ENCODE data around the gene CCDC91.

Gene CCDC91

DNA sequence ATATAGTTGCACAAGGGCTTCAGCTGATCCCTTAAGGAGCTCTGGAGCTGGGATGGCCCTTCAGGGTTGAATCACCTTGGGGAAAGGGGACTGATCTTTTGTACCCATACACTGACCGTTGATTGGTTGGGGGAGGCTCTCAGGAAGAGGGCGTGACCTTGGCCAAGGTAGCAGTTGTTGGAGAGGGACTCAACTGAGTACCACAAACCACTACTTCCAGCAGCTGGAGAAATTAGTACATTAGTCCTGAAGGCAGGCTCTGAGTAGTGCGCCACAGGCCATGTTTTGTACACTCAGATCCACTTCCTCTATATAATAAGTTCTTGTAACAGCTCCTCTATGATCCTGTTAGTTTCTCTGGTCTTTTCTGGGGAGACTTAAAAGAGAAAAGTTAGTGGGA is 317.6 kb downstream of the CCDC91 start:
- H3K4me1 ChIP-seq, result peaks cover 11% of the 10 kb centered on the region
- no peaks in the 10 kb centered on the region for H3K36me3 ChIP-seq (replicated peaks)
- no peak for DNase-seq (ENCODE audit: low spot score in 2 of 2)
- in situ Hi-C loops (cut with MboI; ENCODE audit: low sequenced_read_pairs), result no loop called here
- H3K27me3 ChIP-seq (ENCODE audit: low read depth), result no peaks in the 10 kb centered on the region
- H3K9me3 ChIP-seq, result 0 out of 2 replicates have a peak, but pooled peaks cover 3% of the 10 kb centered on the region
- H3K4me3 ChIP-seq, result no peak overlapping the region

DNA sequence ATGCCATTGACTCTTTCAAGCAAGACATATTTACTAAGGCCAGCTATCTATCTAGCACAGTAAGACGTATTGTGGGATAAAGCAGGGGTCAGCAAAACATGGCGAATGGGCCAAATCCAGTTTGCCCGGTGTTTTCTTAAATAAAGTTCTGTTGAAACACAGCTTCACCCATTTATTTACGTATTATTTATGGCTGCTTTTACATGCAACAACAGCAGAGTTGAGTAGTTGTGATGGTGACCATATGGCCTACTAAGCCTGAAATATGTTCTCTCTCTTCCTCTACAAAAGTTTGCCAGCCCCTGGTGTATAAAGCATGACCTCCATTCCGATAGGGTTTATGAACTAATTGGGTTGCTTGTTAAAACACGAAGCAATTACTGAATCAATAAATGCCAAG is 322.1 kb downstream of the CCDC91 start:
- H3K4me3 ChIP-seq, result no peak overlapping the region
- no peaks in the 10 kb centered on the region for H3K27me3 ChIP-seq (ENCODE audit: low read depth)
- H3K9me3 ChIP-seq, result no peaks in the 10 kb centered on the region
- no peaks in the 10 kb centered on the region for H3K36me3 ChIP-seq (replicated peaks)
- H3K4me1 ChIP-seq, result no peaks in the 10 kb centered on the region
- in situ Hi-C loops (cut with MboI; ENCODE audit: low sequenced_read_pairs), result no loop called here
- DNase-seq (ENCODE audit: low spot score in 2 of 2), result no peak

DNA sequence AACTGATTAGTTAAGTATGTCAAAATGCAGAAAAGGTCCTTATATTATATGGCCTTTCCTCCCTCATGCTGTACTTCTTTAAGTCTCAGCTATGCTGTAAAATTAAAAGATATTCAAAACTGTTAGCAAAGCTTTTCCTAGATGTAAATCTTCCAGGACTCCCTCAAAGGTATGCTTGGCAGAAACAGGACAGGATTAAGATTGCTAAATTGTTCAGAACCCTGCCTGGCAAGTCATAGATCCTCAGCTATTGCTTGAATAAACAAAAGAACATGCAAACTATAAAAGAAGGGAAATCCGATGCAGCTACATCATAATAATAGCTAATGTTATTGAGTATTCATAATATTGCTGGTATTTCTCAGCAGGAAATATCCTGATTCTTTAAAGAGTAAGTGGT is 322.6 kb downstream of the CCDC91 start:
- no peak for DNase-seq (ENCODE audit: low spot score in 2 of 2)

DNA sequence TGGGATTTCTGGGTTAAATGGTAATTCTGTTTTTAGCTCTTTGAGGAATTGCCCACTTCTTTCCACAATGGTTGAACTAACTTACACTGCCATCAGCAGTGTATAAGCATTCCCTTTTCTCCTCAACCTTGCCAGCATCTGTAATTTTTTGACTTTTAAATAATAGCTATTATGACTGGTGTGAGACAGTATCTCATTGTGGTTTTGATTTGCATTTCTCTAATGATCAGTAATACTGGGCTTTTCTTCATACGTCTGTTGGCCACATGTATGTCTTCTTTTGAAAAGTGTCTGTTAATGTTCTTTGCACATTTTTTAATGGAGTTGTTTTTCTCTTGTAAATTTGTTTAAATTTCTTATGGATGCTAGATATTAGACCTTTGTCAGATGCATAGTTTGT is 323.7 kb downstream of the CCDC91 start:
- no peaks in the 10 kb centered on the region for H3K4me1 ChIP-seq
- in situ Hi-C loops (cut with MboI; ENCODE audit: low sequenced_read_pairs), result no loop called here
- H3K9me3 ChIP-seq, result no peaks in the 10 kb centered on the region

More for the DNA sequence above, 322.6 kb downstream of the CCDC91 start:
- in situ Hi-C loops (cut with MboI; ENCODE audit: low sequenced_read_pairs), result no loop called here
- H3K9me3 ChIP-seq, result no peaks in the 10 kb centered on the region
- no peaks in the 10 kb centered on the region for H3K4me1 ChIP-seq
- H3K36me3 ChIP-seq (replicated peaks), result no peaks in the 10 kb centered on the region
- no peak overlapping the region for H3K4me3 ChIP-seq
- no peaks in the 10 kb centered on the region for H3K27me3 ChIP-seq (ENCODE audit: low read depth)

DNA sequence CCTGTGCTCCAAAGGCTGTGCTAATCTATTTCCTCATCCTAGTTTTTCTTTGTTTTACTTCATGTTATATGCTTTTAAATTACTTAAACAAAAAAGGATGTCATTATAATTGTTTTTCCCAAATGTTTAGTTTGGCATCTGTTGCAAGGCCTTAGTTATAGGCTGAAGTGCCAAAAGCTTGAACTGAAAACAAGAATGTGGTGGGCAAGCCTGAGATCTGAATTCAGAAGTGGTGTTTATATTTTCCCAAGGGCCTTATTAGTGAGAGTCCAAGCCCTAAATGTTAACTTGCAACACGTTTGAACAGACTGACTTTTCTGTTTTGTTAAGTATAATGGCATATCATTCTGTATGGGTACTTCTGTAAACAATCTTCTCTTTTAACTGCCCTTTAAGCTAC is 326.8 kb downstream of the CCDC91 start:
- no peaks in the 10 kb centered on the region for H3K27me3 ChIP-seq (ENCODE audit: low read depth)
- no peaks in the 10 kb centered on the region for H3K9me3 ChIP-seq
- in situ Hi-C loops (cut with MboI; ENCODE audit: low sequenced_read_pairs), result no loop called here
- H3K36me3 ChIP-seq (replicated peaks), result no peaks in the 10 kb centered on the region
- DNase-seq (ENCODE audit: low spot score in 2 of 2), result no peak
- H3K4me3 ChIP-seq, result no peak overlapping the region
- no peaks in the 10 kb centered on the region for H3K4me1 ChIP-seq

More for the DNA sequence above, 323.7 kb downstream of the CCDC91 start:
- no peaks in the 10 kb centered on the region for H3K36me3 ChIP-seq (replicated peaks)
- no peaks in the 10 kb centered on the region for H3K27me3 ChIP-seq (ENCODE audit: low read depth)
- H3K4me3 ChIP-seq, result no peak overlapping the region
- DNase-seq (ENCODE audit: low spot score in 2 of 2), result no peak

DNA sequence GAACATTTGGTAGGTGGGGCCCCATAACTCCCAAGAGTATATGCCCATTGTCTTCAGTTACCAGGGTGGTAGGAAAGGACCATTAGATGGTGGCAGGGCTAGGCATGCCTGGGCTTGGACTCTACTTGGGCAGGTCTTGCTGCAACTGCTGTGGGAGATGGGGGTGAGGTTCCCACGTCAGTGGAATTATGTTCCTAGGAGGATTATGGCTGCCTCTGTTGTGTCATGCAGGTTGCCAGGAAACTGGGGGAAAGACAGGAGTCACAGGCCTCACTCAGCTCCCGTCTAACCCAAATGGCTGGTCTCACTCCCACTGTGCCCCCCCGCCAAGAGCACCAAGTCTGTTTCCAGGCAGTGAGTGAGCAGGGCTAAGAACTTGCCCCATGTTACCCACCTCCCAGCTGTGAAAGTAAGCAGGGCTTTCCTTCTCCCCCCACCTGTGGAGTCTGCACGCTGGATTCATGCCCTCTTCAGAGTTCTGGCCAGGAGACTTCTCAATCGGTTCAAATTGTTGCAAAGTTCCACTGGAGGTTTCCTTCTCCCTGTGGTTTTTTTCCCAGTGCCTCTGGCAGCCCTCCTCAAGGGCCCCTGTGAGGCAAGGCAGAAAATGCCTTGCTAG is 337.5 kb downstream of the CCDC91 start:
- H3K4me3 ChIP-seq, result no peak overlapping the region
- DNase-seq (ENCODE audit: low spot score in 2 of 2), result no peak
- in situ Hi-C loops (cut with MboI; ENCODE audit: low sequenced_read_pairs), result no loop called here
- H3K4me1 ChIP-seq, result no peaks in the 10 kb centered on the region
- H3K9me3 ChIP-seq, result no peaks in the 10 kb centered on the region
- H3K36me3 ChIP-seq (replicated peaks), result no peaks in the 10 kb centered on the region
- no peaks in the 10 kb centered on the region for H3K27me3 ChIP-seq (ENCODE audit: low read depth)

DNA sequence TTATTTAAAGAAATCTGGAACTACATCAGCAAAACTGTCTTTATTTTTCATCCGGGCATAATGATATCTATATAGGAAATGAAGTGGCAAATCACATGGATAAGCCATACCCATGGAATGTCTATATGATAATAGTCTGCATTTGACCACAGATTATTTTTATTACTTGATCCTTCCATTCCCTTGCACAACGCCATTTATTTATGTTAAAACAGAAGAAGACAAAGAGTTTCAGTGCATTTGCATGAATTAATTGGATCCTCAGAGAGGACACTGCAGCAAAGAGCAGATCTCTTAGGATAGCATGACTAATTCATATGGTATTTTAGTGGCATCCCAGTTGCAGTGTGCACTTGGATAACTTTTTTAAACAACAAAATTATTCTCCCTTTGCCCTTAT is 345.0 kb downstream of the CCDC91 start:
- DNase-seq (ENCODE audit: low spot score in 2 of 2), result no peak
- no peaks in the 10 kb centered on the region for H3K27me3 ChIP-seq (ENCODE audit: low read depth)
- no peaks in the 10 kb centered on the region for H3K9me3 ChIP-seq
- no peaks in the 10 kb centered on the region for H3K36me3 ChIP-seq (replicated peaks)
- H3K4me1 ChIP-seq, result peaks cover 7% of the 10 kb centered on the region
- in situ Hi-C loops (cut with MboI; ENCODE audit: low sequenced_read_pairs), result no loop called here
- no peak overlapping the region for H3K4me3 ChIP-seq

DNA sequence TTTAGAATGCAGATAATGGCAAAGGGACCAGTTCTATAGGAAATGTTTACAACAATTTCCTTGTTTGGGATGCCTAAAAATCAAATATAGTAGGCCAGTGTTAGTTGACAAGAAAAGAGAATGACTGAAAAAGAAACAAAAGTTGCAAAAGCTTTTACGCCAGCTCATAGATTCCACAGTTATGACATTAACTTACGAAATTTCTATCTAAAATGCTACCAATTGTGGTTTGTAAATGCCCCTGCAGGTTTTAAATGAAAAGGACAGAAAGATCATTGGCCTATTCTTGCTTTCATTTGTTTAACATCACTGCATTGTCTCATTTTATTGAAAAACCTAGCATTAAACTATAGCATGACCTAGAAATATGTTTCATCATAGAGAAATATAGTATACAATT is 345.8 kb downstream of the CCDC91 start:
- DNase-seq (ENCODE audit: low spot score in 2 of 2), result no peak
- in situ Hi-C loops (cut with MboI; ENCODE audit: low sequenced_read_pairs), result no loop called here

DNA sequence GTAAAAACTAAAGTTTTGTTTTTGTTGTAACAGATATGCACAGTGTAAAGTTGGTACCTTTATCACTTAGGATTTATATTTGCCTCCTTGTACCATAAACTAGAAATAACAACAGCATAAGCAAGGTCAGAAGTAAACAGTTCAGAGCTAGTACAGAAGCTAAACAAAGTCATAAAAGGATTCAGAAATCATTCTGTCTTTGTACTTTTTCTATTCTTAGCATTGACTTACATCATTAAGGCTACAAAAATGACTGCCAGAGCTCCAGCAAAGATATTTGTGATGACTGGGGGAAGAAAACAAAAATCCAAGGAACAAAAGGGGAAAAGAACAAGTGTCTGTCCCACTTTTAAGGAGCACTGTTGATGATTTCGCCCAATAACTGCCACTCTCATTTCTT is 347.2 kb downstream of the CCDC91 start:
- Histone ChIP-seq H3K4me3 (no peak overlapping the region), H3K36me3 (replicated peaks) (no peaks in the 10 kb centered on the region), H3K9me3 (no peaks in the 10 kb centered on the region), H3K27me3 (ENCODE audit: low read depth) (no peaks in the 10 kb centered on the region), H3K4me1 (peaks cover 14% of the 10 kb centered on the region)
- in situ Hi-C loops (cut with MboI; ENCODE audit: low sequenced_read_pairs), result no loop called here
- DNase-seq (ENCODE audit: low spot score in 2 of 2), result no peak

More for the DNA sequence above, 345.8 kb downstream of the CCDC91 start:
- Histone ChIP-seq H3K4me1 (peaks cover 13% of the 10 kb centered on the region), H3K27me3 (ENCODE audit: low read depth) (no peaks in the 10 kb centered on the region), H3K36me3 (replicated peaks) (no peaks in the 10 kb centered on the region), H3K9me3 (no peaks in the 10 kb centered on the region), H3K4me3 (no peak overlapping the region)

DNA sequence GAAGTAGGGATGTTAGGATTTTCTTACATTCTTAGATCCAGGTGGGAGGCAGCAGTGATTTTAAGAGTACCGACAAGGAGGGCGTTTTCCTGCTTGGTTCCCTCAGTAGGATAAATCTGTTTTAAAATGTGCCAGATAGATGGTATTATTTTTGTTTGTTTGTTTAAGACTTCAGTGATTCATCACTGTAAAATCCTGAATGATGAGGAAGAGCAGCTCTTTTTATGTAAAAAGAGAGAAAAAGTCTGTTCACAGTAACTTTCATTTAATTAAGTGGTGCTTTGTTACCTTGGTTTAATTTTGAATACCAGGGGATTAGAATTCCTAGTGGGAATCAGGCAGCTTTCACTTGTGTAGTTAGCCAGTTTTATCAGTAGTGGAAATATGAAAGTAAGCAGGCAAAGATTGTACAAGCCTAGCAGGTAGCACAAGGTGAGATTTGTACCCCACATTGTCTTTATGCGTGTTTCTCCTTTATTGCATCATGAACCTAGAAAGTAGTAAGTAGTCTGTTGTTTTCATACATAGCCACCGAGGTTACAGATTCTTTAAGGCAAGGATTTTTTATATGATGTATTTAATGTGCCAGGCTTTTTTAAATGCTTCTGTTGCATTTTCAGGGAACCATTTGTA is 349.6 kb downstream of the CCDC91 start:
- Histone ChIP-seq H3K36me3 (replicated peaks) (no peaks in the 10 kb centered on the region), H3K4me3 (no peak overlapping the region), H3K9me3 (no peaks in the 10 kb centered on the region), H3K4me1 (peaks cover 14% of the 10 kb centered on the region), H3K27me3 (ENCODE audit: low read depth) (no peaks in the 10 kb centered on the region)
- peak in 1 of 2 experiments; percentile 59 for DNase-seq (ENCODE audit: low spot score in 2 of 2)
- in situ Hi-C loops (cut with MboI; ENCODE audit: low sequenced_read_pairs), result no loop called here

DNA sequence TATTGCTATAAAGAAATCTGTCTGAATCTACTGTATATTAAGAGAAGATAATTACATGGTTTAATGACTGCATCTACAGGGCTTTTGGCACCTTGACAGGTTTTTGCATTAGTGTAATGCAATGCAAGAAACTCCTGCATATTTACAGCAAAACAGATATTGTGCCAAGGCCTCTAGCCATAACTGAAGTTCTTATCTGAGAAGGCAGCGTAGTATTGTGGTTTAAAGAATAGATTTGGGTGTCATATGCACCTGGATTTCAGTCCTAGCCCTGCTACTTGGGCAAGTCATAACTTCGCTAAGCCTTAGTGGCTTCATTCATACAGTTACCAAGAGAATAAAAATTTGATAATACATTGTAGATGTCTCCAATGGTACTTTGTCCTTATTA is 350.1 kb downstream of the CCDC91 start:
- peak; percentile 12 to 26 for DNase-seq (ENCODE audit: low spot score in 2 of 2)
- H3K36me3 ChIP-seq (replicated peaks), result no peaks in the 10 kb centered on the region
- no peaks in the 10 kb centered on the region for H3K27me3 ChIP-seq (ENCODE audit: low read depth)
- H3K4me1 ChIP-seq, result peaks cover 14% of the 10 kb centered on the region
- no peak overlapping the region for H3K4me3 ChIP-seq
- no peaks in the 10 kb centered on the region for H3K9me3 ChIP-seq
- in situ Hi-C loops (cut with MboI; ENCODE audit: low sequenced_read_pairs), result no loop called here

DNA sequence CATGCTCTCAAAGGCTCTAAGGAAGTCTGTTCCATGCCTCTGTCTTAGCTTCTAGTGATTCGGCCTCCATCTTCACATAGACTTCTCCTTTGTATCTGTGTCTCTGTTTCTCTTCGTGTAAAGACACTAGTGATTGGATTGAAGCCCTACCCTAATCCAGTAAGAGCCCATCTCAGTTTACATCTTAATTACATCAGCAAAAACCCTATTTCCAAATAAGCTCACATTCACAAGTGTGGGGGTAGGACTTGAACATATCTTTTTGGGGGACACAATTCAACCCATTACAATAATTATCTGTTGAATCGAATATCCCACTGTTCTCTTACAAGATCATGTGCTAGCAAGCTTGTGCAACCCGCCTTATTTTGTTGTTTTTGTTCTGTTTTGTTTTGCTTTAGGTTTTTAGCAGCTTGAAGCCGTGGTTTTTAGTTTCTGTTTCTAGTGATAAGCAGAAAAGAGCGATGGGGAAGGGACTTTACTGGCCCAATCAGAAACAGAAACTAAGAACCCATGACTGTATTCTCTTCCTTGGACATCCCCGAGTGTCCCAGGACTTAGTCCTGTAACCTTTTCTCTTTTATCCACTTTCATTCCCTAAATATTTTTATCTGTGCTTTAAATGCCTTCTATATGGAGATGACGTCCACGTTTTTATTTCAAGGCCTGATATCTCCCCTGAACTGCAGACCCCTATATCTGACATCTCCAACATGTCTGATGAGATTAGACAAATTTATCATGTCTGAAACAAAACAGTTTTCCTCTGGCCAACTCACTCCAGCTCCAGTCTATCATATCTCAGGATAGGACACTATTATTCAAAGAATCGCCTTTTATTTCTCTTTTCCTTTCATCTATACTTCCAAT is 353.0 kb downstream of the CCDC91 start:
- in situ Hi-C loops (cut with MboI; ENCODE audit: low sequenced_read_pairs), result no loop called here
- no peaks in the 10 kb centered on the region for H3K36me3 ChIP-seq (replicated peaks)
- peaks cover 22% of the 10 kb centered on the region for H3K4me1 ChIP-seq
- no peak for DNase-seq (ENCODE audit: low spot score in 2 of 2)
- H3K9me3 ChIP-seq, result no peaks in the 10 kb centered on the region
- H3K27me3 ChIP-seq (ENCODE audit: low read depth), result no peaks in the 10 kb centered on the region
- H3K4me3 ChIP-seq, result no peak overlapping the region

DNA sequence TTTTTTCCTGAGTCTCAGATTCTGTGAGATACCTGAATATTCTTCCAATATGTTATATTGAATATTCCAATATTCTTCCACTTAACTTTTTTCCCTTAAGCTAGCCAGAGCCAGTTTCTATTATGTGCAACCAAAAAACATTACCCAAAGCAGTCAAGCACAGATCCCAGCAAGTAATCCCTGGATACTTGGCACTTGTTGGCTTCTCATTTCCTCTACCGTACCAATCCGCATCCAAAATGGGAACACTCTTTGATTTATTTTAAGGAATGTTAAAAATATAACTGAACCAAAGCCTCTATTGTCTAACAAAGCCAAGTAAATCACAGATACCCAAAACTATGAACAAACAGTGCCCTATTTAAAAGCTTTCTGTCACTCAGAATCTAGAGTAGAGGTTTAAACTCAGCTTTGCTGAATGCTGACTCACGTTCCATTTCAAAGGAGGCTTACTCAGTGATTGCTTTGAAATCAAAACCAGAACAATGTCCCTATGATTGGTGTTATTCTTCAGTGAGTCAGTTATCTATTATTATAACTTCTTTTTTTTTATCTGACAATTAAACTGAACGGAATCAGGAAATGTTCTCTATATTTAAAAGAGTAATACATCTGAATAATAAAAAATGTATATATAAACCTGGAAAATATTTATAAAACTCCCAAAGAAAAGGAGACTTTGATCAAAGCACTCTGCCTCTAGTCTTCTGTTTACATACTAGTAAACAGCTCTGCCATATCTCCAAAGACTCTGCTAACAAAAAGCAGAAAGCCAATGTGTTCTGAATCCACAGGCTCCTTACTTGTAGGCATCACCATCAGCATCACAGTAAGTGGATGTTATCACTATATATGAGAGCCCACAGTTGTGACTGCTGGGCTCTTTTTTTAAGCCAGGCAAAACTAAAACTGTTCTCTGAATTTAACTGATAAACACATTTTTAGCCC is 360.8 kb downstream of the CCDC91 start:
- in situ Hi-C loops (cut with MboI; ENCODE audit: low sequenced_read_pairs), result no loop called here
- Histone ChIP-seq H3K4me1 (peaks cover 17% of the 10 kb centered on the region), H3K36me3 (replicated peaks) (no peaks in the 10 kb centered on the region), H3K9me3 (no peaks in the 10 kb centered on the region), H3K27me3 (ENCODE audit: low read depth) (no peaks in the 10 kb centered on the region), H3K4me3 (no peak overlapping the region)
- DNase-seq (ENCODE audit: low spot score in 2 of 2), result no peak

Data from HAP-1 (cell line).